K562 (cell line): Measurements from ENCODE around the gene TNFRSF13B. TPM values are rescaled to one million over a fixed set of nuclear protein-coding genes. Genes with fewer than 3 reads are reported as not detected.

Experiments
- ATAC-seq: fragments of 200-7000 bp; cut with Tn5 transposase; 3 replicates; pipeline ENCODE4 v1.9.1; 2020; ENCODE audit warnings: moderate library complexity
- BruUV-seq: library from RNA; stranded (reverse); fragments of 400-500 nt; replicated peaks from 2 replicates; lab custom pipeline; 2021; lab: Mats Ljungman, UMichigan
- CTCF ChIA-PET: fragments of 300-600 bp; formaldehyde crosslinking; extraction: SDS; loops from one replicate; lab custom pipeline; 2021; ENCODE audit warnings: low intra/inter-chr PET ratio; lab: Yijun Ruan, JAX
- POLR2A ChIA-PET: fragments of 300-600, 350-650 bp; sonication (Branson Sonifier 250); formaldehyde crosslinking; extraction: SDS; loops from one replicate; lab custom pipeline; 2021; ENCODE audit warnings: antibody characterized with exemption, inconsistent platforms; lab: Yijun Ruan, JAX
- DNase-seq, 4 experiments: peaks; one replicate each; pipeline versions ENCODE4 v3.0.0 to v3.0.0-alpha.2; 2011 to 2018; ENCODE audit warnings: low spot score in 3 of 4, mixed read lengths in 3 of 4; ENCODE audit errors: extremely low read depth in 1 of 4
- FAIRE-seq: peaks from 2 replicates; lab custom pipeline; 2011; peaks lifted over from hg19 to GRCh38; lab: Jason Lieb, UNC
- H2AFZ ChIP-seq: 2 replicates; pipeline ENCODE4 v1.6.0; 2011; ENCODE audit warnings: low read depth, low read length, control low read depth, inconsistent platforms
- H3K27ac ChIP-seq: fragments of 200-600 bp; 3 replicates; pipeline ENCODE4 v1.8.0; 2011; ENCODE audit warnings: low read depth, mild to moderate bottlenecking, control low read depth, inconsistent platforms, low read length, moderate library complexity, mixed read lengths; ENCODE audit errors: extremely low read depth
- H3K27me3 ChIP-seq, 2 experiments: fragments of 300-600 bp in 1 of 2; 2 replicates in 1 of 2; 3 replicates in 1 of 2; pipeline versions ENCODE4 v1.6.0 to v1.8.0; 2011; ENCODE audit warnings: inconsistent platforms in 2 of 2, low read length in 2 of 2, mild to moderate bottlenecking in 1 of 2, mixed read lengths in 1 of 2, moderate library complexity in 1 of 2; ENCODE audit not compliant: control insufficient read depth in 2 of 2, insufficient read depth in 2 of 2
- H3K36me3 ChIP-seq: fragments of 300-600 bp; 3 replicates; pipeline ENCODE4 v1.8.0; 2011; ENCODE audit warnings: mild to moderate bottlenecking, low read length, inconsistent platforms; ENCODE audit not compliant: control insufficient read depth, insufficient read depth
- H3K4me1 ChIP-seq, 2 experiments: fragments of 200-600 bp in 1 of 2; replicated peaks in 1 of 2; 2 replicates in 1 of 2; 3 replicates in 1 of 2; pipeline versions ENCODE4 v1.5.1 to v1.8.0; 2011; ENCODE audit warnings: inconsistent platforms in 2 of 2, low read length in 2 of 2, mild to moderate bottlenecking in 1 of 2, mixed read lengths in 1 of 2, moderate library complexity in 1 of 2; ENCODE audit not compliant: control insufficient read depth in 2 of 2, insufficient read depth in 2 of 2
- H3K4me2 ChIP-seq: 2 replicates; pipeline ENCODE4 v1.6.1; 2011; ENCODE audit warnings: low read length, control low read depth, inconsistent platforms, mixed read lengths; ENCODE audit not compliant: insufficient read depth
- H3K4me3 ChIP-seq: fragments of 200-600 bp; sonication (generic), shearing (Covaris generic); 2 replicates; pipeline ENCODE4 v1.5.1; 2016; ENCODE audit warnings: control low read depth, inconsistent platforms
- H3K79me2 ChIP-seq: fragments of 200-600 bp; 3 replicates; pipeline ENCODE4 v1.8.0; 2011; ENCODE audit warnings: low read length, inconsistent platforms; ENCODE audit not compliant: control insufficient read depth, insufficient read depth
- H3K9ac ChIP-seq, 2 experiments: 2 replicates each; pipeline versions ENCODE4 v1.6.0 to v1.6.1; 2011; ENCODE audit warnings: low read depth in 2 of 2, low read length in 2 of 2, control low read depth in 1 of 2, inconsistent platforms in 1 of 2, mild to moderate bottlenecking in 1 of 2, mixed read lengths in 1 of 2; ENCODE audit not compliant: insufficient read depth in 1 of 2
- H3K9me1 ChIP-seq: one replicate; pipeline ENCODE4 v1.6.0; 2011; ENCODE audit warnings: inconsistent platforms, mild to moderate bottlenecking, low read length, moderate library complexity; ENCODE audit not compliant: control insufficient read depth, insufficient read depth
- H3K9me3 ChIP-seq: replicated peaks from 2 replicates; pipeline ENCODE4 v1.5.1; 2011; ENCODE audit warnings: low read depth, low read length, inconsistent platforms; ENCODE audit not compliant: control insufficient read depth, insufficient read depth
- H4K20me1 ChIP-seq: replicated peaks from 2 replicates; pipeline ENCODE4 v1.6.1; 2011; ENCODE audit warnings: low read length, inconsistent platforms, mixed read lengths; ENCODE audit not compliant: control insufficient read depth, insufficient read depth
- ARID2 ChIP-seq: fragments of 450-650 bp; IDR thresholded peaks from 2 replicates; pipeline ENCODE4 v1.6.1; 2017; ENCODE audit warnings: antibody characterized with exemption, mild to moderate bottlenecking
- ATF7 ChIP-seq: fragments of 450-650 bp; IDR thresholded peaks from 2 replicates; pipeline ENCODE4 v1.7.1; 2014; ENCODE audit warnings: mild to moderate bottlenecking, moderate library complexity
- COPS2 ChIP-seq: fragments of 450-650 bp; conservative IDR thresholded peaks from 2 replicates; pipeline ENCODE4 v1.6.1; 2016; ENCODE audit warnings: mild to moderate bottlenecking, moderate library complexity
- MYBL2 ChIP-seq, 2 experiments: fragments of 450-650 bp in 1 of 2; sonication (generic) in 1 of 2; formaldehyde crosslinking in 1 of 2; IDR thresholded peaks; 2 replicates each; pipeline versions ENCODE4 v1.6.1 to v1.8.1; 2017 to 2022; ENCODE audit warnings: borderline replicate concordance in 1 of 2, inconsistent platforms in 1 of 2, low read depth in 1 of 2, mild to moderate bottlenecking in 1 of 2, missing genetic modification reagents in 1 of 2, moderate library complexity in 1 of 2
- NFE2 ChIP-seq: IDR thresholded peaks from 2 replicates; pipeline ENCODE4 v1.6.1; 2014; ENCODE audit warnings: antibody characterized with exemption, low read depth
- PHB ChIP-seq: fragments of 250-450 bp; sonication (Bioruptor Pico); IDR thresholded peaks from 2 replicates; pipeline ENCODE4 v1.5.0; 2021
- RBM14 ChIP-seq: fragments of 200-400 bp; formaldehyde crosslinking; IDR thresholded peaks from 2 replicates; pipeline ENCODE4 v1.6.1; 2018; ENCODE audit warnings: low read depth, mild to moderate bottlenecking, low read length, moderate library complexity, borderline replicate concordance; ENCODE audit not compliant: insufficient read depth
- SIX5 ChIP-seq, 2 experiments: IDR thresholded peaks; 2 replicates each; pipeline ENCODE4 v1.6.1; 2011; ENCODE audit warnings: low read length in 2 of 2, borderline replicate concordance in 1 of 2, low read depth in 1 of 2, mild to moderate bottlenecking in 1 of 2, moderate library complexity in 1 of 2; ENCODE audit not compliant: insufficient read depth in 1 of 2
- SLC30A9 ChIP-seq: fragments of 250-450 bp; sonication (Bioruptor Pico); IDR thresholded peaks from 2 replicates; pipeline ENCODE4 v1.8.0; 2022; ENCODE audit warnings: mild to moderate bottlenecking, moderate library complexity
- SMAD4 ChIP-seq: fragments of 250-450 bp; sonication (Bioruptor Pico); conservative IDR thresholded peaks from 2 replicates; pipeline ENCODE4 v1.8.0; 2021; ENCODE audit warnings: inconsistent platforms, mild to moderate bottlenecking, moderate library complexity
- ZFP91 ChIP-seq: sonication (generic); formaldehyde crosslinking; IDR thresholded peaks from 2 replicates; pipeline ENCODE4 v1.8.0; 2022; ENCODE audit warnings: mild to moderate bottlenecking, missing genetic modification reagents
- ZNF212 ChIP-seq: fragments of 450-650 bp; formaldehyde crosslinking; IDR thresholded peaks from 2 replicates; pipeline ENCODE4 v1.4.0; 2020; ENCODE audit warnings: mild to moderate bottlenecking
- ZNF41 ChIP-seq: fragments of 250-450 bp; sonication (Bioruptor Pico); conservative IDR thresholded peaks from 2 replicates; pipeline ENCODE4 v1.4.0; 2020; ENCODE audit warnings: mild to moderate bottlenecking
- ZNF696 ChIP-seq: fragments of 250-450 bp; sonication (Bioruptor Pico); conservative IDR thresholded peaks from 2 replicates; pipeline ENCODE4 v1.4.0; 2020; ENCODE audit warnings: mild to moderate bottlenecking, moderate library complexity
- WGBS: fragments of 100-300 bp; shearing (Covaris generic); methylation state at CpG from one replicate; pipeline ENCODE4 v1.1.6; 2016; ENCODE audit warnings: low coverage, mixed read lengths; ENCODE audit not compliant: insufficient coverage; ENCODE audit errors: missing lambda C conversion rate; 5-methylcytosine and 5-hydroxymethylcytosine counted together
- in situ Hi-C: fragments of 300-500 bp; cut with MboI; formaldehyde crosslinking; loops from 4 replicates; pipeline ENCODE4 v1.15.0; 2018; ENCODE audit warnings: inconsistent platforms, mixed read lengths
- intact Hi-C: fragments of 100-400 bp; cut with micrococcal nuclease; formaldehyde crosslinking; loops from 2 replicates; pipeline ENCODE4 v1.14.2; 2022
- polyA plus RNA-seq, 8 experiments: library from polyadenylated mRNA; depleted of rRNA in 4 of 8; stranded (reverse) in 5 of 8; unstranded in 3 of 8; fragments of >200 nt; fragmentation: Nextera tagmentation in 2 of 8; fragmentation: Illumina TruSeq in 1 of 8; extraction: Ambion mirVana in 2 of 8; extraction: Trizol in 1 of 8; gene quantifications; 2 replicates each; pipeline versions ENCODE4 v1.2.1 to v1.2.3, GENCODE V29; 2011 to 2014; ENCODE audit warnings: inconsistent platforms in 1 of 8, missing spikeins in 1 of 8
- total RNA-seq, 7 experiments: library from RNA; depleted of rRNA in 6 of 7; stranded (reverse); fragments of >200 nt in 6 of 7; fragmentation: Illumina TruSeq in 2 of 7; extraction: Trizol in 2 of 7; gene quantifications; 2 replicates each; pipeline versions ENCODE4 v1.2.1 to v1.2.3, GENCODE V29; 2011 to 2021; ENCODE audit warnings: low replicate concordance in 1 of 7
- TF ChIP-seq, protein P1 (sequence below): sonication (generic); formaldehyde crosslinking; IDR thresholded peaks from 2 replicates; pipeline ENCODE4 v1.8.1; 2023; ENCODE audit warnings: mild to moderate bottlenecking, missing genetic modification reagents

TNFRSF13B gene
- total and polyA plus RNA-seq, 9 of the 15 experiments (the other 6 are each of a cell fraction or from before 2014, with no cell fraction given): not detected

DNA sequence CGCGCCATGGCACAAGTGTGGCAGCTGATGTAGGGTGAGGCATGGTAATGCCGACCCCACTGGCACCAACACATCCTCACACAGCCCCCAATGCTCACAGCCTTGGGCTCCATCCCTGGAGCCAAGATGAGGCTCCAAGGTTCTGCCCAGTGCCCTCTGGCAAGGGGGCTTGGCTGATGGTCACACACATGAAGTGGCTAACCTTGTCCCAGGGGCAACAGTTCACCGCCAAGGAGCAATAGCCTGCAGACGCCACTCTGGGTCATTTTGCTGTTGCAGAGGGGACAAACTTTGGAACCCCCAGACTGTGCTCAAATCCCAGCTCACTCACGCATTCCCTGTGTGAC, 26.8 kb downstream of the TNFRSF13B start:
- Histone ChIP-seq H3K36me3 (no peaks in the 10 kb centered on the region), H2AFZ (no peak overlapping the region), H3K9me1 (no peaks in the 10 kb centered on the region), H3K4me1 (no peaks in the 10 kb centered on the region; a peak in 1 of 5 replicates), H3K27me3 (peaks cover 0 to 43% of the 10 kb centered on the region in 2 experiments; a peak in 2 of 5 replicates), H3K4me3 (no peak overlapping the region), H4K20me1 (no peaks in the 10 kb centered on the region), H3K27ac (no peak overlapping the region), H3K4me2 (no peak overlapping the region)
- POLR2A ChIA-PET: no interaction called here
- 0% methylated on average over 4 of the region's 6 CpGs for WGBS
- DNase-seq: no peak
- BruUV-seq: no TSS peak
- intact Hi-C loops: no loop called here
- in situ Hi-C loops: no loop called here
- FAIRE-seq: no peak
- ATAC-seq: no peak
- TF ChIP-seq ZNF41 (no peak), PHB (CRISPR knock-in tag) (no peak), NFE2 (no peak), ZNF212 (CRISPR knock-in tag) (no peak), ARID2 (no peak), ATF7 (no peak), SLC30A9 (CRISPR knock-in tag) (no peak), ZNF696 (no peak), ZFP91 (CRISPR knock-in tag) (no peak), SMAD4 (CRISPR knock-in tag) (no peak), MYBL2 (IDR thresholded peaks at IDR 0.05; ENCODE audit: low read depth) (no peak), MYBL2 (CRISPR knock-in tag; IDR thresholded peaks at IDR 0.05; ENCODE audit: borderline replicate concordance) (no peak), RBM14 (no peak), COPS2 (no peak), SIX5 (IDR thresholded peaks at IDR 0.05; ENCODE audit: borderline replicate concordance in 1 of 2, insufficient read depth in 1 of 2, low read depth in 1 of 2, low read length in 2 of 2) (no peak)
- TF ChIP-seq, protein P1, sequence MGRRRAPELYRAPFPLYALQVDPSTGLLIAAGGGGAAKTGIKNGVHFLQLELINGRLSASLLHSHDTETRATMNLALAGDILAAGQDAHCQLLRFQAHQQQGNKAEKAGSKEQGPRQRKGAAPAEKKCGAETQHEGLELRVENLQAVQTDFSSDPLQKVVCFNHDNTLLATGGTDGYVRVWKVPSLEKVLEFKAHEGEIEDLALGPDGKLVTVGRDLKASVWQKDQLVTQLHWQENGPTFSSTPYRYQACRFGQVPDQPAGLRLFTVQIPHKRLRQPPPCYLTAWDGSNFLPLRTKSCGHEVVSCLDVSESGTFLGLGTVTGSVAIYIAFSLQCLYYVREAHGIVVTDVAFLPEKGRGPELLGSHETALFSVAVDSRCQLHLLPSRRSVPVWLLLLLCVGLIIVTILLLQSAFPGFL: no peak
- TF ChIP-seq, all 486 proteins: peak for 0
- H3K79me2 ChIP-seq: no peaks in the 10 kb centered on the region
- H3K9me3 ChIP-seq: no peaks in the 10 kb centered on the region
- H3K9ac ChIP-seq: no peak overlapping the region
- CTCF ChIA-PET: no interaction called here
